ENCODE results near the gene KRTAP2-3.

DNA sequence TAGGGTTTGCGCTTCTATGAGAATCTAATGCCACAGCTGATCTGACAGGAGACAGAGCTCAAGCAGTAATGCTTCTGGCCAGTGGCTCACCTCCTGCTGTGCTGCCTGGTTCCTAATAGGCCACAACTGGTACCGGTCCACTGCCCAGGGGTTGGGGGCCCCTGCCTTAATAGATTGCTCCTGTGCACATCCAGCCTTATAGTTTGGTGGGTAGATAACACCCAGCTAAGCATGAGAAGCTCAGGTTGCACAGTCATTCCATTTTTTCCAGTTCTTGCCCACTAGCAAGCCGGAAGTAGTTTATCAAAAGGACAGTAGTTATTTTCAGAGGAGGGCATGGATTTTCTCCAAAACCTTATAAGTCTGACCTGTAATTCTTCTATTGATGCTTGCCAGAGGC lies 40.5 kb downstream of the KRTAP2-3 start:
- TF ChIP-seq CTCF (IDR thresholded peaks at IDR 0.05): no peak
- no peak for TF ChIP-seq POLR2A (IDR thresholded peaks at IDR 0.05)
